GM12878 (cell line): Measurements from ENCODE around the gene CHKA. TPM values are rescaled to one million over a fixed set of nuclear protein-coding genes. Genes with fewer than 3 reads are reported as not detected.

Source experiments
- ATAC-seq: fragments of 200-7000 bp; cut with Tn5 transposase; 3 replicates; pipeline ENCODE4 v1.9.1; 2020; ENCODE audit warnings: mild to moderate bottlenecking, moderate library complexity
- BruUV-seq: library from RNA; stranded (reverse); fragments of 400-500 nt; replicated peaks from 2 replicates; lab custom pipeline; 2021; lab: Mats Ljungman, UMichigan
- CTCF ChIA-PET: fragments of 300-600 bp; sonication (Branson Sonifier 250); formaldehyde crosslinking; extraction: SDS; loops from one replicate; lab custom pipeline; 2021; ENCODE audit warnings: inconsistent platforms; lab: Yijun Ruan, JAX
- POLR2A ChIA-PET: fragments of 350-600 bp; formaldehyde crosslinking; extraction: SDS; loops from one replicate; lab custom pipeline; 2021; ENCODE audit warnings: inconsistent platforms; lab: Charles Lee
- RAD21 ChIA-PET: fragments of 300-600 bp; sonication (Branson Sonifier 250); formaldehyde crosslinking; loops from one replicate; lab custom pipeline; 2023; ENCODE audit warnings: antibody characterized with exemption; ENCODE audit not compliant: unreplicated experiment; lab: Charles Lee
- SMC1A ChIA-PET: fragments of 300-600 bp; sonication (Branson Sonifier 250); formaldehyde crosslinking; loops from one replicate; lab custom pipeline; 2023; ENCODE audit not compliant: unreplicated experiment, uncharacterized antibody; lab: Charles Lee
- DNase-seq: peaks from one replicate; pipeline ENCODE4 v3.0.0-alpha.2; 2011; ENCODE audit warnings: low read depth, low spot score
- FAIRE-seq: peaks from 3 replicates; lab custom pipeline; 2011; peaks lifted over from hg19 to GRCh38; lab: Jason Lieb, UNC
- H2AFZ ChIP-seq: 2 replicates; pipeline ENCODE4 v1.6.0; 2011; ENCODE audit warnings: low read depth, low read length, control low read depth; ENCODE audit not compliant: control insufficient read depth
- H3K27ac ChIP-seq: 2 replicates; pipeline ENCODE4 v1.5.1; 2011; ENCODE audit warnings: control low read depth; ENCODE audit not compliant: control insufficient read depth, insufficient read depth
- H3K27me3 ChIP-seq, 2 experiments: replicated peaks in 1 of 2; 2 replicates each; pipeline versions ENCODE4 v1.6.0 to v1.6.1; 2011; ENCODE audit warnings: low read length in 1 of 2; ENCODE audit not compliant: control insufficient read depth in 2 of 2, insufficient read depth in 2 of 2
- H3K36me3 ChIP-seq, 2 experiments: 2 replicates each; pipeline ENCODE4 v1.5.1; 2011; ENCODE audit warnings: low read length in 1 of 2; ENCODE audit not compliant: control insufficient read depth in 2 of 2, insufficient read depth in 2 of 2
- H3K4me1 ChIP-seq: 2 replicates; pipeline ENCODE4 v1.6.1; 2011; ENCODE audit warnings: mild to moderate bottlenecking, low read length, moderate library complexity, mixed read lengths; ENCODE audit not compliant: control insufficient read depth, insufficient read depth
- H3K4me2 ChIP-seq: 2 replicates; pipeline ENCODE4 v1.6.0; 2011; ENCODE audit warnings: control low read depth; ENCODE audit not compliant: control insufficient read depth, insufficient read depth
- H3K4me3 ChIP-seq: fragments of 200-600 bp; sonication (generic); 2 replicates; pipeline ENCODE4 v1.5.1; 2016
- H3K79me2 ChIP-seq: 2 replicates; pipeline ENCODE4 v1.6.0; 2011; ENCODE audit warnings: low read length; ENCODE audit not compliant: control insufficient read depth, insufficient read depth
- H3K9ac ChIP-seq: 2 replicates; pipeline ENCODE4 v1.8.0; 2011; ENCODE audit warnings: low read length, control low read depth, mixed read lengths; ENCODE audit not compliant: control insufficient read depth, insufficient read depth
- H3K9me3 ChIP-seq: replicated peaks from 3 replicates; pipeline ENCODE4 v1.5.1; 2011; ENCODE audit warnings: mild to moderate bottlenecking, low read length; ENCODE audit not compliant: control insufficient read depth, insufficient read depth
- H4K20me1 ChIP-seq: 2 replicates; pipeline ENCODE4 v1.6.0; 2011; ENCODE audit not compliant: control insufficient read depth, insufficient read depth
- KDM1A ChIP-seq: fragments of 200-600 bp; sonication (generic); IDR thresholded peaks from 2 replicates; pipeline ENCODE4 v1.6.1; 2016; ENCODE audit warnings: borderline replicate concordance
- POU2F2 ChIP-seq: IDR thresholded peaks from 3 replicates; pipeline ENCODE4 v1.6.1; 2011; ENCODE audit warnings: low read depth, mild to moderate bottlenecking, low read length, borderline replicate concordance
- SPI1 ChIP-seq: IDR thresholded peaks from 2 replicates; pipeline ENCODE4 v1.6.1; 2011; ENCODE audit warnings: low read depth, mild to moderate bottlenecking, low read length, moderate library complexity, borderline replicate concordance; ENCODE audit not compliant: insufficient read depth
- SRF ChIP-seq, 2 experiments: IDR thresholded peaks; 2 replicates each; pipeline ENCODE4 v1.6.1; 2011; ENCODE audit warnings: low read depth in 2 of 2, low read length in 2 of 2, mild to moderate bottlenecking in 1 of 2, moderate library complexity in 1 of 2
- WGBS: methylation state at CpG from one replicate; pipeline ENCODE4 v1.1.6; 2016; ENCODE audit warnings: low lambda C conversion rate; ENCODE audit not compliant: insufficient replicate concordance, insufficient coverage; ENCODE audit errors: missing lambda C conversion rate; 5-methylcytosine and 5-hydroxymethylcytosine counted together
- in situ Hi-C: fragments of 300-500 bp; cut with MboI; formaldehyde crosslinking; loops from 9 replicates; pipeline ENCODE4 v1.14.3; 2018; ENCODE audit warnings: mixed read lengths
- intact Hi-C: fragments of 100-400 bp; cut with micrococcal nuclease; formaldehyde crosslinking; loops from one replicate; pipeline ENCODE4 v1.14.2; 2022; ENCODE audit not compliant: unreplicated experiment
- polyA plus RNA-seq, 11 experiments: library from polyadenylated mRNA; depleted of rRNA in 4 of 11; unstranded in 6 of 11; stranded (reverse) in 5 of 11; fragments of >200 nt; fragmentation: Nextera tagmentation in 4 of 11; fragmentation: Illumina TruSeq in 1 of 11; extraction: Ambion mirVana in 4 of 11; extraction: Trizol in 1 of 11; gene quantifications; 1 replicate in 1 of 11; 2 replicates in 10 of 11; pipeline versions ENCODE4 v1.2.1 to v1.2.3, GENCODE V29; 2011 to 2016; ENCODE audit warnings: inconsistent platforms in 2 of 11, missing spikeins in 2 of 11, low read depth in 1 of 11
- total RNA-seq, 4 experiments: library from RNA; depleted of rRNA in 3 of 4; stranded (reverse); fragments of >200 nt in 3 of 4; fragmentation: Illumina TruSeq in 1 of 4; extraction: Trizol in 1 of 4; gene quantifications; 2 replicates each; pipeline versions ENCODE4 v1.2.1 to v1.2.3, GENCODE V29; 2013 to 2021
- TF ChIP-seq, protein P1 (sequence below): fragments of 450-650 bp; IDR thresholded peaks from 2 replicates; pipeline ENCODE4 v1.6.1; 2017; ENCODE audit warnings: mild to moderate bottlenecking

CHKA gene
- total and polyA plus RNA-seq, 10 of the 15 experiments (the other 5 are each of a cell fraction or from before 2014, with no cell fraction given): 5.2 to 29.2 (median 21.2) TPM

DNA sequence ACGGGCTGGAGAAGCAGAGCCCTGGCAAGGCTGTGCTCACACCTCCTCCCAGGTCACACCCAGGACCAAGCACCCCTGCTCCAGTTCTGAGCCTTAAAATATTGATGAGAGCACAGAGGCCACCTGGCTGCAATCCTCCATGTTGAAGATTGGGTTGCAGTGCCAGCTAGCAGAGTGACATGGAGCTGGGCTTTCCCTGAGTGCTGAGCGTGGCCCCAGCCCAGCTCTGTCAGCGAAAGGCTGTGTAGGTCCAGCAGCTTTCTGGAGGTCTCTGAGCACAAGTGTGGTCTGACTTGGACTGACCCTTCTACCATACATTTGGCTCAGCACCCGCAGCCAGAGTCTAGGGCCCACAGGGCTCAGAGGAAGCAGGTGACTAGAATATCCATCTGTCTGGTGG lies 4.0 kb upstream of the CHKA start (continued):
- TF ChIP-seq, protein P1, sequence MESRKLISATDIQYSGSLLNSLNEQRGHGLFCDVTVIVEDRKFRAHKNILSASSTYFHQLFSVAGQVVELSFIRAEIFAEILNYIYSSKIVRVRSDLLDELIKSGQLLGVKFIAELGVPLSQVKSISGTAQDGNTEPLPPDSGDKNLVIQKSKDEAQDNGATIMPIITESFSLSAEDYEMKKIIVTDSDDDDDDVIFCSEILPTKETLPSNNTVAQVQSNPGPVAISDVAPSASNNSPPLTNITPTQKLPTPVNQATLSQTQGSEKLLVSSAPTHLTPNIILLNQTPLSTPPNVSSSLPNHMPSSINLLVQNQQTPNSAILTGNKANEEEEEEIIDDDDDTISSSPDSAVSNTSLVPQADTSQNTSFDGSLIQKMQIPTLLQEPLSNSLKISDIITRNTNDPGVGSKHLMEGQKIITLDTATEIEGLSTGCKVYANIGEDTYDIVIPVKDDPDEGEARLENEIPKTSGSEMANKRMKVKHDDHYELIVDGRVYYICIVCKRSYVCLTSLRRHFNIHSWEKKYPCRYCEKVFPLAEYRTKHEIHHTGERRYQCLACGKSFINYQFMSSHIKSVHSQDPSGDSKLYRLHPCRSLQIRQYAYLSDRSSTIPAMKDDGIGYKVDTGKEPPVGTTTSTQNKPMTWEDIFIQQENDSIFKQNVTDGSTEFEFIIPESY: no peak

- FAIRE-seq (no peak), ATAC-seq (no peak), DNase-seq (no peak)
- ChIA-PET RAD21 (no interaction called here), SMC1A (no interaction called here), POLR2A (no interaction called here), CTCF (no interaction called here)
- H3K36me3 ChIP-seq: no peaks in the 10 kb centered on the region; a peak in 1 of 4 replicates
- in situ Hi-C loops: no loop called here
- no peak overlapping the region for H3K4me2 ChIP-seq
- no peak overlapping the region for H3K9ac ChIP-seq
- H3K9me3 ChIP-seq: no peaks in the 10 kb centered on the region
- H3K4me1 ChIP-seq: peaks cover 12% of the 10 kb centered on the region
- H3K27me3 ChIP-seq: no peaks in the 10 kb centered on the region
- H3K27ac ChIP-seq: no peak overlapping the region
- WGBS: 89% methylated on average over 9 of the region's 9 CpGs
- no peak for TF ChIP-seq KDM1A
- no peak for TF ChIP-seq SRF (IDR thresholded peaks at IDR 0.05; ENCODE audit: low read depth in 2 of 2, low read length in 2 of 2)
- TF ChIP-seq POU2F2: no peak
- TF ChIP-seq SPI1: no peak
- BruUV-seq: no TSS peak
- no peaks in the 10 kb centered on the region for H4K20me1 ChIP-seq
- peaks cover 23% of the 10 kb centered on the region for H3K79me2 ChIP-seq
- intact Hi-C loops: loop anchor here (10.0 kb wide), 1 partner anchor 118 kb away; the partner anchor contains the start of gene UNC93B1
- no peak overlapping the region for H3K4me3 ChIP-seq
- H2AFZ ChIP-seq: no peak overlapping the region
Observed at GRCh38 chr11:68122936-68123539, 1.9 kb upstream of the CHKA start.
